ENCODE measurements around the gene OTOA.
"Not testable (repeated sequence)": the region's sequence is repeated elsewhere in the genome, so short reads cannot be mapped to it uniquely, and the experiment has no call there.

The OTOA gene

GRCh38 chr16:21667575-21667974 is 3.8 kb downstream of the OTOA start:
- in situ Hi-C loops (cut with MboI; ENCODE audit: low sequenced_read_pairs) = no loop called here

- in situ Hi-C loops (cut with MboI; ENCODE audit: low sequenced_read_pairs) = no loop called here
Observed at GRCh38 chr16:21673469-21673868, 9.7 kb downstream of the OTOA start.

- in situ Hi-C loops (cut with MboI; ENCODE audit: low sequenced_read_pairs) = not testable (repeated sequence)
Observed at GRCh38 chr16:21674456-21674855, 10.7 kb downstream of the OTOA start.

- in situ Hi-C loops (cut with MboI; ENCODE audit: low sequenced_read_pairs) = not testable (repeated sequence)
Observed at GRCh38 chr16:21680714-21681113, 16.9 kb downstream of the OTOA start.

- in situ Hi-C loops (cut with MboI; ENCODE audit: low sequenced_read_pairs) = no loop called here
Observed at GRCh38 chr16:21683184-21683583, 19.4 kb downstream of the OTOA start.

GRCh38 chr16:21684199-21684598 is 20.4 kb downstream of the OTOA start:
- in situ Hi-C loops (cut with MboI; ENCODE audit: low sequenced_read_pairs) = no loop called here

- in situ Hi-C loops (cut with MboI; ENCODE audit: low sequenced_read_pairs) = no loop called here
Observed at GRCh38 chr16:21685034-21685455, 21.3 kb downstream of the OTOA start.

- in situ Hi-C loops (cut with MboI; ENCODE audit: low sequenced_read_pairs) = no loop called here
Observed at GRCh38 chr16:21689107-21689506, 25.3 kb downstream of the OTOA start.

GRCh38 chr16:21690967-21691366 is 27.2 kb downstream of the OTOA start:
- in situ Hi-C loops (cut with MboI; ENCODE audit: low sequenced_read_pairs) = not testable (repeated sequence)

GRCh38 chr16:21694609-21695008 is 30.8 kb downstream of the OTOA start:
- in situ Hi-C loops (cut with MboI; ENCODE audit: low sequenced_read_pairs) = no loop called here

- in situ Hi-C loops (cut with MboI; ENCODE audit: low sequenced_read_pairs) = no loop called here
Observed at GRCh38 chr16:21697032-21697431, 33.3 kb downstream of the OTOA start.

GRCh38 chr16:21698169-21699032 is 34.6 kb downstream of the OTOA start:
- in situ Hi-C loops (cut with MboI; ENCODE audit: low sequenced_read_pairs) = no loop called here

- in situ Hi-C loops (cut with MboI; ENCODE audit: low sequenced_read_pairs) = loop anchor here (25.0 kb wide), 1 partner anchor 114 kb away; the partner anchor contains the start of gene METTL9
Observed at GRCh38 chr16:21701271-21701670, 37.5 kb downstream of the OTOA start.

GRCh38 chr16:21702276-21702675 is 38.5 kb downstream of the OTOA start:
- in situ Hi-C loops (cut with MboI; ENCODE audit: low sequenced_read_pairs) = loop anchor here (25.0 kb wide), 1 partner anchor 115 kb away; the partner anchor contains the start of gene METTL9

- in situ Hi-C loops (cut with MboI; ENCODE audit: low sequenced_read_pairs) = loop anchor here (25.0 kb wide), 1 partner anchor 116 kb away; the partner anchor contains the start of gene METTL9
Observed at GRCh38 chr16:21703156-21703555, 39.4 kb downstream of the OTOA start.

- in situ Hi-C loops (cut with MboI; ENCODE audit: low sequenced_read_pairs) = loop anchor here (25.0 kb wide), 1 partner anchor 116 kb away; the partner anchor contains the start of gene METTL9
Observed at GRCh38 chr16:21703589-21704174, 39.9 kb downstream of the OTOA start.

- in situ Hi-C loops (cut with MboI; ENCODE audit: low sequenced_read_pairs) = loop anchor here (25.0 kb wide), 1 partner anchor 117 kb away; the partner anchor contains the start of gene METTL9
Observed at GRCh38 chr16:21704266-21704665, 40.5 kb downstream of the OTOA start.

- in situ Hi-C loops (cut with MboI; ENCODE audit: low sequenced_read_pairs) = loop anchor here (25.0 kb wide), 1 partner anchor 117 kb away; the partner anchor contains the start of gene METTL9
Observed at GRCh38 chr16:21704733-21705132, 41.0 kb downstream of the OTOA start.

GRCh38 chr16:21708533-21709115 is 44.9 kb downstream of the OTOA start:
- in situ Hi-C loops (cut with MboI; ENCODE audit: low sequenced_read_pairs) = loop anchor here (25.0 kb wide), 1 partner anchor 121 kb away; the partner anchor contains the start of gene METTL9

GRCh38 chr16:21710938-21711337 is 47.2 kb downstream of the OTOA start:
- in situ Hi-C loops (cut with MboI; ENCODE audit: low sequenced_read_pairs) = loop anchor here (25.0 kb wide), 1 partner anchor 124 kb away; the partner anchor contains the start of gene METTL9

All from HL-60/S4 treated with phorbol 12-myristate 13-acetate at 8.2 ng/mL for 4 days and 3 days (cell line).